Measurements from ENCODE around the gene TMEM91.

- no peak for TF ChIP-seq CTCF (conservative IDR thresholded peaks at IDR 0.05; ENCODE audit: low read length)
- no peak for TF ChIP-seq EZH2phosphoT487 (IDR thresholded peaks at IDR 0.05; ENCODE audit: borderline replicate concordance, low read depth, low read length)
Observed at GRCh38 chr19:41359741-41360140, 16.6 kb upstream of the TMEM91 start.
